Upper lobe of left lung (tissue), 4 donors: ENCODE data around the gene DNAH12.
A peak's percentile ranks its signal among the peaks of the same experiment; 100 is the strongest.

ENCODE experiments used
- CTCF ChIP-seq, 6 experiments: fragments of 450-650 bp in 4 of 6; fragments of 200-600 bp in 2 of 6; sonication (generic) in 2 of 6; IDR thresholded peaks; one replicate each; pipeline ENCODE4 v1.5.1; 2016 to 2019; ENCODE audit warnings: antibody characterized with exemption in 6 of 6
- POLR2A ChIP-seq, 4 donors: fragments of 450-650 bp; IDR thresholded peaks; one replicate each; pipeline ENCODE4 v1.5.1; 2016 to 2017; ENCODE audit warnings: antibody characterized with exemption in 4 of 4, mild to moderate bottlenecking in 2 of 4
- POLR2AphosphoS5 ChIP-seq, 2 donors: sonication (generic); formaldehyde crosslinking; IDR thresholded peaks; one replicate each; pipeline ENCODE4 v1.5.1; 2017; ENCODE audit warnings: antibody characterized with exemption in 2 of 2

GRCh38 chr3:57582474-57583168 is 38.5 kb upstream of the DNAH12 start:
- TF ChIP-seq CTCF (IDR thresholded peaks at IDR 0.05) (peak in 1 of 6 experiments; percentile 12), POLR2A (IDR thresholded peaks at IDR 0.05) (no peak), POLR2AphosphoS5 (IDR thresholded peaks at IDR 0.05) (no peak)
